Mucosa of descending colon (tissue), 3 donors: ENCODE results near the gene NPC2. TPM values are rescaled to one million over a fixed set of nuclear protein-coding genes. Genes with fewer than 3 reads are reported as not detected.

ENCODE experiments used
- ATAC-seq: fragments of 200-7000 bp; cut with Tn5 transposase; one replicate; pipeline ENCODE4 v1.9.1; 2020; ENCODE audit warnings: mild to moderate bottlenecking, moderate library complexity
- DNase-seq, 3 donors: peaks; one replicate each; pipeline ENCODE4 v3.0.0-alpha.2; 2020
- H3K36me3 ChIP-seq: fragments of 200-600 bp; one replicate; pipeline ENCODE4 v1.8.0; 2021; ENCODE audit warnings: low read depth, mild to moderate bottlenecking
- H3K4me1 ChIP-seq: fragments of 200-600 bp; one replicate; pipeline ENCODE4 v1.8.0; 2021; ENCODE audit warnings: low read depth, mild to moderate bottlenecking
- H3K4me3 ChIP-seq: fragments of 200-600 bp; one replicate; pipeline ENCODE4 v1.8.0; 2021; ENCODE audit warnings: mild to moderate bottlenecking
- H3K9me3 ChIP-seq: fragments of 200-600 bp; one replicate; pipeline ENCODE4 v1.8.0; 2021; ENCODE audit warnings: mild to moderate bottlenecking
- intact Hi-C, 2 donors: fragments of 100-400 bp; cut with DNase I in 1 of 2; cut with micrococcal nuclease in 1 of 2; formaldehyde crosslinking; loops; one replicate each; pipeline versions ENCODE4 v1.11.0 to v1.11.1; 2022; cut with DNase I, micrococcal nuclease
- total RNA-seq, 3 donors: library from RNA; stranded (reverse); fragmentation: NEBNext Ultra II Directional in 2 of 3; extraction: Animal tissue kit (Norgen Biotek cat#: 25700) in 2 of 3; gene quantifications; one replicate each; pipeline versions ENCODE4 v1.2.1 to v1.2.4, GENCODE V29; 2021 to 2023
- TF ChIP-seq, protein P1 (sequence below): fragments of 200-600 bp; IDR thresholded peaks from one replicate; pipeline ENCODE4 v1.8.0; 2022; ENCODE audit warnings: antibody characterized with exemption, mild to moderate bottlenecking
- donor health status: DM: no; HTN: no; CAD: no; lungs with moderate emphysema.
- donor health status: DM: no; HTN: no; CAD: no.
- donor health status: DM: no; HTN: yes; CAD: no.

Gene NPC2
- total RNA-seq, 3 donors from 2014 or later: 150 to 212 (median 168) TPM

DNA sequence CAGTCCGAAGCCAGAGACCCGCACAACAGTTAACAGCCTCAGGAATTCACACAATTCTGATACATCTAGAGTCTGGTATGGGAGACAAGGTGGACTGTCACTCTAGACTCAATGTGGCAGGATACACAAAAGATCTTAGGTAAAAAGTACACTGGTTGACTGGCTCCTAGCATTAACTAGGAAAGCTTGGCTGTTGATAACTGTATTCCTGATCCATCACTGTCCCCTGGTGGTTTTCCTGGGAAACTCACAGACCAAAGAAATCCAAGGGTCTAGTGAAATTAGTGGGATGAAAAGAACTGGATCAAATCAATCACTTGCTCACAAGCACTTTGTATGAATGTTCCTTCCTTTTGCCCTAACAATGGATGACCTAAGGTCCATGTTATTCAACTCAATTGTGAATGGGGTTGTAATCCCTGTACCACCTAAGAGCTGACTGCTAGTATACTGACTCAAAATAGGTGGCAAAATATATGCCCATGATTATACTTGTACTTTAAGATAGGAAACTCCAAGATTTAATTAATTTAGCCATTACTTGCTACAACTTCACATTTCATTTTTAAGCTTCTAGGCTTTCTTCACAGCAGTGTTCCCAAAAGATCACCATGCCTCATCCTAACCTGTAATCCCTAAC, 14.0 kb downstream of the NPC2 start:
- TF ChIP-seq, protein P1, sequence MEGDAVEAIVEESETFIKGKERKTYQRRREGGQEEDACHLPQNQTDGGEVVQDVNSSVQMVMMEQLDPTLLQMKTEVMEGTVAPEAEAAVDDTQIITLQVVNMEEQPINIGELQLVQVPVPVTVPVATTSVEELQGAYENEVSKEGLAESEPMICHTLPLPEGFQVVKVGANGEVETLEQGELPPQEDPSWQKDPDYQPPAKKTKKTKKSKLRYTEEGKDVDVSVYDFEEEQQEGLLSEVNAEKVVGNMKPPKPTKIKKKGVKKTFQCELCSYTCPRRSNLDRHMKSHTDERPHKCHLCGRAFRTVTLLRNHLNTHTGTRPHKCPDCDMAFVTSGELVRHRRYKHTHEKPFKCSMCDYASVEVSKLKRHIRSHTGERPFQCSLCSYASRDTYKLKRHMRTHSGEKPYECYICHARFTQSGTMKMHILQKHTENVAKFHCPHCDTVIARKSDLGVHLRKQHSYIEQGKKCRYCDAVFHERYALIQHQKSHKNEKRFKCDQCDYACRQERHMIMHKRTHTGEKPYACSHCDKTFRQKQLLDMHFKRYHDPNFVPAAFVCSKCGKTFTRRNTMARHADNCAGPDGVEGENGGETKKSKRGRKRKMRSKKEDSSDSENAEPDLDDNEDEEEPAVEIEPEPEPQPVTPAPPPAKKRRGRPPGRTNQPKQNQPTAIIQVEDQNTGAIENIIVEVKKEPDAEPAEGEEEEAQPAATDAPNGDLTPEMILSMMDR: no peak
- no peak overlapping the region for H3K4me3 ChIP-seq
- H3K36me3 ChIP-seq: no peaks in the 10 kb centered on the region
- no peaks in the 10 kb centered on the region for H3K9me3 ChIP-seq
- intact Hi-C loops: loop anchor here (10.0 kb wide), 1 partner anchor 114 kb away; no protein-coding TSS in a partner anchor
- no peaks in the 10 kb centered on the region for H3K4me1 ChIP-seq
- ATAC-seq: no peak
- DNase-seq: no peak

DNA sequence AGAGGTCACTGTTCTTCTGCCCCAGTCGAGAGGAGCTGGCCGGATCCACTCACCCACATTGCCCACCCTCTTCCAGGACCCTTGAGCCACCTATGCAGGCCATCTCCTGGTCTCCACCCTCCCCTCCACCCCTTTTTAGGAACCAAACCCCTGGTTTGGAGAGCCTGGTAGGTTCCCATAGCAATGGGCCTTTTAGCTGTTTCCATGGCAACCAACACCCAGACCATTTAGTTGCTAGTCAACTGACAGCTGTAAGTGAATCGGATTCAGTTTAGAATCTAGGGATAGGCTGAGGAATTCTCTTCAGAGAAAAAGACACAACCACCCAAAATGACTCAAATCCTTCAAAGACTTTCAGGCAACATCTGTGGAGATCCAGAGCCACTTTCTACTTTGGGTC, 16.5 kb downstream of the NPC2 start:
- TF ChIP-seq, protein P1: no peak
- Histone ChIP-seq H3K36me3 (no peaks in the 10 kb centered on the region), H3K9me3 (no peaks in the 10 kb centered on the region), H3K4me3 (no peak overlapping the region), H3K4me1 (no peaks in the 10 kb centered on the region)
- ATAC-seq (no peak), DNase-seq (no peak)
- intact Hi-C loops: loop anchor here (10.0 kb wide), 1 partner anchor 112 kb away; no protein-coding TSS in a partner anchor

DNA sequence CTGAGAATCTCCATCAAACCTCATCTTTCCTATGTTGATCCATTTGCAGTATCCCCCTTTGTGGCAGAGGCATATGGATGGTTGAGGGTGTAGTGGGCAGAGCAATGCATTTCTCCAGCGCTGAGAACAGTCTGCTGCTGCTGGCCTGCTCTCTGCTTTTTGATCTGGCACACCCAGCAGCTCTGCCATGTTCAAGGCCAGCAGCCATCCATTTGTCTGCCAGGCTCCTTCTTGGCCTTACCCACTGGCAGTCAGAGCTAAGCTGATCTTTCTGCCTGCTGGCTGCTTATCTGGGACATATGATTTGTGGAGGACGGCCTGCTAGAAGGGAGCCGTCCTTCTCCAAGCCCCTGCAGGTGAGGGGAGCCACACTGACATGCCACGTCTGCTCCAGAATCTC, 17.0 kb downstream of the NPC2 start:
- intact Hi-C loops: loop anchor here (10.0 kb wide), 1 partner anchor 111 kb away; no protein-coding TSS in a partner anchor
- H3K9me3 ChIP-seq: no peaks in the 10 kb centered on the region
- TF ChIP-seq, protein P1: no peak
- no peak for ATAC-seq
- no peak for DNase-seq
- H3K4me1 ChIP-seq: no peaks in the 10 kb centered on the region
- H3K36me3 ChIP-seq: no peaks in the 10 kb centered on the region
- no peak overlapping the region for H3K4me3 ChIP-seq

DNA sequence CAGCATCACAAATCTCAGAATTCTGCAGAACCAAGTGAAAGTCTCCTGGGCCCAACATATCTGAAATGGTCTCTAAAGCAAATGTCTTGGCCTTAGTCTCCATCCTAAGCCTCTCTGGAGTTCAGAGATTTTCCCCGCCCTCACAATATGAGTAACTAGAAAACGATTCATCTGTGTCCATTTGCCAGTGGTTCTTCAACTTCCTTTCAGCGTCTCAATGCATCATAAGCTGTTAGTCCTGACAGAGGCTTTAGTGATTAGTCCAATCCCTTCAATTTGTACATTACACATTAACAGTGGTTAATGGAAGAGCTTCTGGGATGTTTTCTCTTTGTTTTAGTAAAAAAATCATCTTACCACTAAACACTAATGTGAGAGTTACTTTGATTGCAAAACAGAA, 17.4 kb downstream of the NPC2 start:
- intact Hi-C loops: loop anchor here (10.0 kb wide), 1 partner anchor 111 kb away; no protein-coding TSS in a partner anchor
- Histone ChIP-seq H3K36me3 (no peaks in the 10 kb centered on the region), H3K9me3 (no peaks in the 10 kb centered on the region), H3K4me3 (no peak overlapping the region), H3K4me1 (no peaks in the 10 kb centered on the region)
- DNase-seq: no peak
- TF ChIP-seq, protein P1: no peak
- no peak for ATAC-seq

DNA sequence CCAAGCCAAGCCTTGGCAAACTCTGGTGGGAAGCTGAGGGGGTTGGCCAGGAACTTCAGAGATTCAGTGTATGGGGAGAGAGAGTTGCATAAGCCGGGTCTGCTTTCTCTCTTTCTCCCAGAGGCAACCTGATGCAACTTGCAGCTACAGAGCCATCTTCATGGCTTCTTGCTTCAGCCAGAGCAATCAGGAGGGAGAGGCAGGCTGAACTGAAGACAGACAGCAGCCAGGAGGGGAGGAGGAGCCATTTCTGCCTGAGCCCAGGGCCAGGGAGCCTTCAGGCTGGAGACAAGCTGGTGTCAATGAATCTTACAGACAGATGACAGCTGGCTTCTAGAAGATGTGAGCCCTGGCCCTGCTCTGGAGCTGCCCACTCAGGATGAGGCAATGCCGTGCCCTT, 18.7 kb downstream of the NPC2 start:
- Histone ChIP-seq H3K36me3 (no peaks in the 10 kb centered on the region), H3K9me3 (no peaks in the 10 kb centered on the region), H3K4me3 (no peak overlapping the region), H3K4me1 (no peaks in the 10 kb centered on the region)
- TF ChIP-seq, protein P1: no peak
- ATAC-seq (no peak), DNase-seq (no peak)
- intact Hi-C loops: loop anchor here (10.0 kb wide), 1 partner anchor 110 kb away; no protein-coding TSS in a partner anchor
